GM12864 (cell line): ENCODE data around the gene NCKAP5.

Source experiments
- DNase-seq: peaks from one replicate; pipeline ENCODE4 v3.0.0-alpha.2; 2011; ENCODE audit warnings: low read depth
- H3K4me3 ChIP-seq: 2 replicates; pipeline ENCODE4 v1.5.1; 2011; ENCODE audit warnings: mild to moderate bottlenecking, low read depth, low read length, control low read depth
- CTCF ChIP-seq: IDR thresholded peaks from 2 replicates; pipeline ENCODE4 v1.5.1; 2011; ENCODE audit warnings: low read depth, mild to moderate bottlenecking, moderate library complexity, low read length, control low read depth, inconsistent platforms; ENCODE audit errors: missing control alignments

NCKAP5 gene

GRCh38 chr2:132640116-132640515 is 928.1 kb downstream of the NCKAP5 start:
- no peak for TF ChIP-seq CTCF
- no peak for DNase-seq
- H3K4me3 ChIP-seq: no peak overlapping the region

- no peak overlapping the region for H3K4me3 ChIP-seq
- TF ChIP-seq CTCF: no peak
- no peak for DNase-seq
Measured at GRCh38 chr2:132638313-132639040, 929.8 kb downstream of the NCKAP5 start.

- H3K4me3 ChIP-seq: no peak overlapping the region
- no peak for DNase-seq
- no peak for TF ChIP-seq CTCF
Measured at GRCh38 chr2:132636346-132636745, 931.9 kb downstream of the NCKAP5 start.

DNA sequence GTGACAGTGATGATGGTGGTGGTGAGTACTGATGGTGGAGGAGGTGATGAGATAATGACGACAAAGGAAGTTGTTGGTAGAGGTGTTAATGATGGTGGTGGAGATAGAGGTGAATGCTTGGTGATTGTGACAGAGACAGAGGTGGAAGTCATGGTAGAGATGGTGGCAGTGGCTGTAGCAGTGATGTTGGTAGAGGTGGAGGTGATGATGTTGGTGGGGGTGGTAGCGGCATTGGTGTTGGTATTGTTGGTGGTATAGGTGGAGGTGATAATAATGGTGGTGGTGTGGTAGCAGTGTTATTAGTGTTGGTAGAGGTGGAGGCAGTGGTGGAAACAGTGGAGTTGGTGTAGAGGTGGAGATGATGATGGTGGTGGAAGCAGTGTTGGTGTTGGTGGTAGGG is 934.6 kb downstream of the NCKAP5 start:
- H3K4me3 ChIP-seq: no peak overlapping the region
- no peak for TF ChIP-seq CTCF
- no peak for DNase-seq

DNA sequence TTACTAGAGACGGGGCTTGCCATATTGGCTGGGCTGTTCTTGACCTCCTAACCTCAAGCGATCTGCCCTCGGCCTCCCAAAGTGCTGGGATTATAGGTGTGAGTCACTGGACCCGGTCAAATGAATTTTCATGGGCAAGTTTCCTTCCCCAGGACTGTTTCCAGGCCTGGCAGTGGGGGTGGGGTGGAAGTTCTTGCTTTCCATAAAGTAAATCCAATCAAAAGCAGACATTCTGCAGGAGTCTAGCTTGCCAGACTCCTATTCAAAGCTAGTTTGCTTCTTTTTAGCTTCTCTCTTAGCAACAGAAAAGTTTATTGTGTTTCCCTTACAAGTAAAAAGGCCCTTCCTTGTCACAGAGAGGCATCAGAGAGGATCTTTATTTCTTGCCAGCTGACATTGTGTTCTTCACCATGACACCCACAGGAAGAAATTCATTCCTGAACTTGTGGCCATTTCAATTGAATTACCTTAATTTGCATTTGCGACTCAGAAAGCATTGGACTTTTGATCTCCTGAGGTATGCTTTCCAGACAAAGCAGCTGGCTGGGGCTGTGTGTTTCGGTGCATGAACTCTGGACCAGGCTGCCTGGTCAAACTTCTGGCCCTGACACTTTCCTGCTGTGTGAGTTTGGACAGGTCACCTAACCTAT is 936.1 kb downstream of the NCKAP5 start:
- TF ChIP-seq CTCF: no peak
- DNase-seq: no peak

DNA sequence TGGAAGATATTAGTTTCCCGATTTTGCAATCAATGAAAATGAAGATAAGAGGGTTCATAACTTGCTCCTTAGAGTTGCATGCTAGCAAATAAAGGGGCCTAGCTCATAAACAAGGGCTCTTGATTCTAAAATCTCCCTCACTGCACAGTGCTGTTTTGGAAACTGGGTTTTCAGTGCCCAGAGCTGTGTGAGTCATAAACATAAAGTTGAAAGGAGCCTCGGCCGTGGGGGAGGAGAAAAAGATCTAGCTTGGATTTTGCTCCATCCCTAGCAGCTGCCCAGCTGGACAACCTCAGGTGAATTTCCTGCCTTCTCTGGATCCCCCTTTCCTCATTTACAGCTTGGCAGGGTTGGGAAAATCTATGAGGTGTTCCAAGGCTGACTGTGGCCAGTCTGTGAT is 940.7 kb downstream of the NCKAP5 start:
- DNase-seq: no peak
- H3K4me3 ChIP-seq: no peak overlapping the region
- TF ChIP-seq CTCF: no peak

More for the DNA sequence above, 936.1 kb downstream of the NCKAP5 start:
- H3K4me3 ChIP-seq: no peak overlapping the region
